ENCODE data around the gene RND1. TPM values are rescaled to one million over a fixed set of nuclear protein-coding genes. Genes with fewer than 3 reads are reported as not detected.

Gene RND1
- total RNA-seq, 2 donors from 2014 or later, result 0.29 to 0.32 TPM

DNA sequence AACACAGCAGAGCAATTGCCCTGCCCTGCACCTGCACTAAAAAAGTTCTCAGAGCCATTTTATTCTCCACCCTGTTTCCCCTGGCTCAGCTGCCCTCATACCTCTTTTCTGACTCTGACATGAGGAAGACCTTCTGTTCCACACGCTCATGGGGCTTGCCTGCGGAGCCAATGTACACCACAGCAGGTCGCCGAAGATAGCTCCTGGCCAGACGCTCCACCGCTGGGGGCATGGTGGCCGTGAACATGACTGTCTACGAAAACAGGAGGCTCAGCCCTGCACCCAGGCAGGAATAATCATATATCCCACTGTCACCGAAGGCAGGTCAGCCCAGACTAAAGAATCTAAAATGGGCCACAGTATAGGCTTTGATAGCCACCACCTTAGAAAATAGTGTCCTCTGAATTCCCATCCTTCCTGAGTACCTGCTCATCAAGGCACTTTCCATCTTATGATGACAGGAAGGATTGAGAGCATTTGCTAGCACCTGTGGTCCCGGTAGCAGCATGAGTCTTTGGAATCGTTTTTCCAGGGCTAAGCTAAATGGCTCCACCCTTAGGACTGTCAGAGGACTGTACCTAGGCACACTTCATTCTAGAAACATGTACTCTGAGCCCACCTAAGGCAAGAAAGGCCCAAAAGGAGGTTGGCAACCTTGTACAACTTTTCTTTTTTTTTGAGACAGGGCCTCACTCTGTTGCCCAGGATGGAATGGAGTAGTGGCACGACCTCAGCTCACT is 33.2 kb downstream of the RND1 start:
- intact Hi-C loops (cut with DNase I), result no loop called here
- DNase-seq (ENCODE audit: low spot score), result no peak

DNA sequence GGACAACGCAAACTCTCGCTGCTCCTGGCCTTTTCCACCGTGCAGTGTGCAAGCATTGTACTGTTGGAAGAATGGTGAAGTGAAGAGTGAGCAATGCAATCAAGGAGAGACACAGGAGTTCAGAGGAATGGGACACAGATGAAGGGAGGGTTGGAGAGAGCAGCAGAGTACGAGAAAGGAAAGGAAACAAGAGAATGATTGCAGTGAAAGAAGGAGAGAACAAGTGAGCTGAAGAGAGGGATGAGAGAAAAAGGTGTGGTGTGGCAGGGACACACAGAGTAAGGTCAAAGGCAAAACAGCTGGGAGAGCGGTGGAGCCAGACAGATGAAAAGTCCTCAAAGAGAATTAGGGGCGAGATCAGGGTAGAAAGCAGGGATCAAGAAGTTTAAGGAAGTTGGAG is 34.4 kb downstream of the RND1 start:
- no peak for DNase-seq (ENCODE audit: low spot score)
- intact Hi-C loops (cut with DNase I), result no loop called here

DNA sequence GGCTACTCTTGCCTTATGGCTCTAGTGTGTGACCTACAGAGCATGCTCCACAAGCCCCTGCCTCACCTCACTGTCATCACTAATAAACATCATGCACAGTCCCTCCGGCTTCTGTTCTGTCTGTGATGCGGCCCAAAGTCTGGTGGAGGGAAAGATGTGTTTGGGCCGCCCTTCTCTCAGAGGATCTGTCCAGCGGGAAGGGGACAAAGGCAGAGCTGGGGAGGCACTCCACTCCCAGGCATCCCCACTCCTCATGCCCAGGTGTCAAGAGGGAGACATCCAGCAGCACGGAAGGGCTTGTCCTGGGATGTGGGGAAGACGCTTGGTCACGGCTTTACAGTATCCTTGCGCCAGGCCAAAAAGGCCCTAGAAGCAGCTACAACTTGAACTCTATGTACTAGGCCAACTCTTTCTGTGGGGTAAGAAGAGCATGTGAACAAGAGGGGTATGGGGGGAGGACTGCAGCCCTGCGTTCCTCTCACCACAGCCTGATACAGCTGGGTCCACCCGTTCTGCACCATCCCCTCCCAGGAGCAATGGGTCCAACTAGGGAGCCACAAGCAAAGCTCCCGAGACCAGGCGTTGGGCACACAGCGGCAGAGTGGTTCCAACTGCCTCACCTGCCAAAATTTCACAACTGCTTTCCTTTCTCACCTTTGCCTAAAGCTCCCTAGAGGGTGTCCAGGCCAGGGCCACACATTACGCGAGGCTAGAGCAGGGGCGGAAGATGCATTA is 36.7 kb downstream of the RND1 start:
- intact Hi-C loops (cut with DNase I), result no loop called here
- DNase-seq (ENCODE audit: low spot score), result no peak

DNA sequence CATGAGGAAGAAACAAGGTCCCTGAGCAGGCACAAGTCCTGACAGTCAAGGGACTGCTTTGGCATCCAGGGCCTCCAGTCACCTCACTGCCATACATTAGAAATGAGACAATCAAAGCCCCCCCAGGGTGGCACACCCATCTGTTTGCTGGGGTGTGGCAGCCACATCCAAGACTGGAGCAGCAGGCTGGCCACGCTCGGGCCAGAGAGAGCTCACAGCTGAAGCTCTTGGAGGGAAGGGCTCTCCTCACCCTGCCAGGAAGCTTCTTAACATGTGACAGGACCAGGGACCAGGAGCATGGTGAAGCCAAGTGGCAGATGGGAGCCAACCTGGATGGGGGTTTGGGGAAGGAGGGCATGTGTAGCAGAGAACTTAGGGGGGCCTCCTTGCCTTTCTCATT is 37.4 kb downstream of the RND1 start:
- intact Hi-C loops (cut with DNase I), result no loop called here
- no peak for DNase-seq (ENCODE audit: low spot score)

DNA sequence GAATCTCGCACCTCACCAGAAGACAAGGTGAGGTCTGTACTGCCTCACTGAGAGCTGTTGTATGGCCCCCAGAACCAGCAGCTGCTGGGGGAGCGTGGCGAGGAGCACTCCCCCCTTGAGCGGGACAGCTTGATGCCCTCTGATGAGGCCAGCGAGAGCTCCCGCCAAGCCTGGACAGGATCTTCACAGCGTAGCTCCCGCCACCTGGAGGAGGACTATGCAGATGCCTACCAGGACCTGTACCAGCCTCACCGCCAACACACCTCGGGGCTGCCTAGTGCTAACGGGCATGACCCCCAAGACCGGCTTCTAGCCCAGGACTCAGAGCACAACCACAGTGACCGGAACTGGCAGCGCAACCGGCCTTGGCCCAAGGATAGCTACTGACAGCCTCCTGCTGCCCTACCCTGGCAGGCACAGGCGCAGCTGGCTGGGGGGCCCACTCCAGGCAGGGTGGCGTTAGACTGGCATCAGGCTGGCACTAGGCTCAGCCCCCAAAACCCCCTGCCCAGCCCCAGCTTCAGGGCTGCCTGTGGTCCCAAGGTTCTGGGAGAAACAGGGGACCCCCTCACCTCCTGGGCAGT is 38.1 kb downstream of the RND1 start:
- intact Hi-C loops (cut with DNase I), result no loop called here
- no peak for DNase-seq (ENCODE audit: low spot score)

DNA sequence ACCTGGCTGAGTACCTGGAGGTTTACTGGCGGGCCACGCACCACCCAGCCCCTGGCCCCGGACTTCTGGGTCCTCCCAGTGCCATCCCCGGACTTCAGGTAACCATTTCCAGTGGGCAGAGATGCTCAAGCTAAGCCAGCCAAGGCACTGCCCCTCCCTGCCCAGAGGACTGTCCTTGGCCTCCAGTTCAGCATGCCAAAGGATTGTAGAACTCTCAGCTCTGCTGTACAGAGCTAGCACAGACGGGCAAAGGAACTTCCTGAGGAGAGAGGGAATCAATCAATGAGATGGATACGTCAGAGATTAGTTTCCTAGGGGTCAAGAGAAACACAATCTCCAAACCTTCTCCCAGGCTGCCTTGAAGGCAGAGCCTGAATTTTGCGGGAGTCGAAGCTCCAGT is 38.6 kb downstream of the RND1 start:
- intact Hi-C loops (cut with DNase I), result no loop called here
- DNase-seq (ENCODE audit: low spot score), result no peak

DNA sequence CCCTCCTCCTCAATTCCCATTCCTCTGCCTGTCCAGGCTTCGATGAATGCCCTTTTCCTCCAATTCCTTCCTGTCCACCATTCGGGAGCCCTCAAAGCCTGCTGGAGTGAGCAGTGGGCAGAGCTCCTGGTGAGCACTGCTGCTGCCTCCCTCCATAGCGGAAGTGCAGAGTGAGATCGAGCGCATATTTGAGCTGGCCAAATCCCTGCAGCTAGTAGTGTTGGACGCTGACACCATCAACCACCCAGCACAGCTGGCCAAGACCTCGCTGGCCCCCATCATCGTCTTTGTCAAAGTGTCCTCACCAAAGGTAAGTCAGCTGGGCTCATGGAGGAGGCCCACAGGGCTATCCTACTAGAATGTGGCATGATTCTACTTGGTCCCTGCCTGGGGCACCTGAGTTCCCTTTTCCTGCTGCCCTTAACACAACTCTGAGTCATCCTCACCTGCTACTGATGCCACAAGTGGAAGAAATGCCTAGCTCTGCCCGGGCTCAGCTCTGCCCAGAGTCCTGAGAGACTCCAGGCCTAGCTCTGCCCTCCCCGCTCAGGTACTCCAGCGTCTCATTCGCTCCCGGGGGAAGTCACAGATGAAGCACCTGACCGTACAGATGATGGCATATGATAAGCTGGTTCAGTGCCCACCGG is 39.3 kb downstream of the RND1 start:
- DNase-seq (ENCODE audit: low spot score), result no peak
- intact Hi-C loops (cut with DNase I), result no loop called here

DNA sequence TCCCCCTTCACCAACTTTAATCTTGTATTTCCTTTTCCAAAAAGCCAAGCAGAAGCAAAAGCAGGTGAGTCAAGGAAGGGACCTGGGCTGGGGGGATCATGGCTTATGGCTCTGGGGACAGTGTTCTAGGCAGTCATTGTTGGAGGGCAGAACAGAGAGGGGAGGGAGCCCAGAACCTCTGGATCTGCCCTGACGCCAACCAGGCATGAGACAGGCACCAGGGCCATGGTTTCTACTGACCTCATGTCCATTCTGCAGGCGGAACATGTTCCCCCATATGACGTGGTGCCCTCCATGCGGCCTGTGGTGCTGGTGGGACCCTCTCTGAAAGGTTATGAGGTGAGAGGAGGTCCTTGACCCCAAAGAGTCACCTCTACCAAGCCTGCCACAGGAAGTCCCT is 40.8 kb downstream of the RND1 start:
- no peak for DNase-seq (ENCODE audit: low spot score)
- intact Hi-C loops (cut with DNase I), result no loop called here

DNA sequence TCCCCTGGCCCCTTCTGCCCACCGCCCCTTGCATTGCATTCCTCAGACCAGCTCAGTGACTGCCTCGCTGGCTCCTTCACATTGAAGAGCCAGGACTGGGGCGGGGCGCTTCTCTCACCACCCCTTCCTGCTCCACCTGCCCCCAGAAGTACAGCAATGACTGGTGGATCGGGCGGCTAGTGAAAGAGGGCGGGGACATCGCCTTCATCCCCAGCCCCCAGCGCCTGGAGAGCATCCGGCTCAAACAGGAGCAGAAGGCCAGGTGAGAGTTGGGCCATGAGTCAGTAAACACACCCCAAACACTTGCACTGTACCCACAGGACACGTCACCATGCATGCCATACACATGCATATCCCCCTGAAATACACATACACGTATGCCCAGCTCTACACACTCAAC is 41.6 kb downstream of the RND1 start:
- no peak for DNase-seq (ENCODE audit: low spot score)
- intact Hi-C loops (cut with DNase I), result no loop called here

DNA sequence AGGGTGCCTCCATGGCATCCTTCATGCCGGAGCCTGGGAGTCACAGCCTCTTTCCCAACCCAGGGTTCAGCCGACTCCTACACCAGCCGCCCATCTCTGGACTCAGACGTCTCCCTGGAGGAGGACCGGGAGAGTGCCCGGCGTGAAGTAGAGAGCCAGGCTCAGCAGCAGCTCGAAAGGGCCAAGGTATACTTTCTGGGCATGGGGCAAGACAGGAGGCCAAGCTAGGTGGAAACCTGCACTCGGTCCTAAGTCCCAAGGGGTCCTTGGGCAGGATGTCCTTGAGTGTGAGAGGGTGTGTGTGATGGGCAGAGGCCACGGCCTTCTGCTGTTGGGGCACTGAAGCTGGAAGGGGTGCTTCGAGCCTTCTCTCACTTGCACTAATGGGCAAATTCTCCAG is 42.4 kb downstream of the RND1 start:
- intact Hi-C loops (cut with DNase I), result no loop called here
- no peak for DNase-seq (ENCODE audit: low spot score)

DNA sequence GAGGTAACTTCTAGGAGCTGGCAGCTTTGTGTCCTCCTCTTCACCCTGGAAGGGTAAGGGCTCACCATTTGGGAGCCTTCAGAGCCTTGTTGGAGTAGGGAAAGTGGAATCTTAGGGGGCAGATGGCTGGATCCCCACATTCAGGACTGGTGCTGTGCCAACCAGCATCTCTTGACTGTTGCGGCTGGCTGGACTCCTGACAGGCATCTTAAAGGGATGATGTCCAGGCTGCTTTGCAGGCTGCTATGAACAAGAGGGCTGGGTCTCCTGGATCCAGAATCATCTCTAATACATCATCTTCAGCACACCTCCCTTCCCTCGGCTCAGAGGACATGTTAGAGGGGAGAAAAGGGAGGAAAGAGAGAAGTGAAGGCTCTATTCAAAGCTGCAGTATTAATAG is 43.0 kb downstream of the RND1 start:
- intact Hi-C loops (cut with DNase I), result no loop called here

DNA sequence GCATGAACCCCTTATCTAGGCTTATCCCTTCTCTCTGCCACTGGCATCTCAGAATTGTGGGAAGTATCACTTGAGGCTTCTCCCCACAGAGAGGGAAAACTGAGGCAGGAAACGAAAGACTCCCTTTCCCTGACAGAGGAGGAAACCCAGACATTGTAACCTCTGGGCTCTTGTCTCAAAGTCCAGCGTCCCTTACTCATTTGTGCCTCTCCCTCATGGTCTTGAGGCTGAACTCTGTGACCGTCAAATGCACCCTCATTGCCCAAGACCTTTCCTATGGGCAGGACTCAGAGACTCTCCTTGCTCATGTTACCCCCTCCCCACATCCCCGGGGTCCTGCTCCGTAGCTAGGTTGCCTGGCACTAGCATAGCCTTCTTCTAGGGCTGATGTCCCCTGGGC is 43.5 kb downstream of the RND1 start:
- DNase-seq (ENCODE audit: low spot score), result no peak
- intact Hi-C loops (cut with DNase I), result no loop called here

More for the DNA sequence above, 43.0 kb downstream of the RND1 start:
- no peak for DNase-seq (ENCODE audit: low spot score)

DNA sequence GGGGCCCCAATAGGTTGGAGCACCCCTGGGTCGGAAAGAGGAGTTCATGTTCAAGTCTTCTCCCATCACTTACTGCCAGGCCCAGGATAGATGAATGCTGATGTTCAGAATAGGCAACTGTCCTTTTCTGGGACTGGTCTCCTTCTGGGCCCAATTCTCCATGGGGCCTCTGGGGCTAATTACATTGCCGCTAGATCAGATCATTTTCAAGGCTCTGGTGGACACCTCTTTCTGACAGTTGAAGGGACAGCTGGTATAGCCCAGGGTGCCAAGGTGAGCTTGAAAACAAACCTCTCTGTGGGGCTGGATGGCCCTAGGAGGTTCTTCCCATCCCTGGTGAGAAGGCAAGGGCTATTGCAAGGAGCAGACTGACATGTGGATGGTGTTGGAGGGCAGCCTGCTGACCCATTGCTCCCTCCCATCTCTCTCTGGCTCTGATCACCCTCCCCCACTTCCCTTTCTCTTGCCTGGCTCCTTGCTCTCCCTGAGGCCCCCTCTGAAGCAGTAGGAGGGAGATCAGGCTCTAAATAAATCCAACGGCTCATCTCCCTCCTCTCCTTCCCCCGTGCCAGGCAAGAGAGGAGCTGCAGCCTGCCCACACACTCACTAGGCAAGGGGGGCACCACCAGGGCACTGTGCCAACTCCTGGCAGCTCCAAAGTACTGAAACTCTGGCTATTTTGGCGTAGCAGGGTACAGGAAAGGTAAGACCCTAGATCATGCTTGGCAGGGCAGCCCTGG is 45.5 kb downstream of the RND1 start:
- intact Hi-C loops (cut with DNase I), result no loop called here
- no peak for DNase-seq (ENCODE audit: low spot score)

DNA sequence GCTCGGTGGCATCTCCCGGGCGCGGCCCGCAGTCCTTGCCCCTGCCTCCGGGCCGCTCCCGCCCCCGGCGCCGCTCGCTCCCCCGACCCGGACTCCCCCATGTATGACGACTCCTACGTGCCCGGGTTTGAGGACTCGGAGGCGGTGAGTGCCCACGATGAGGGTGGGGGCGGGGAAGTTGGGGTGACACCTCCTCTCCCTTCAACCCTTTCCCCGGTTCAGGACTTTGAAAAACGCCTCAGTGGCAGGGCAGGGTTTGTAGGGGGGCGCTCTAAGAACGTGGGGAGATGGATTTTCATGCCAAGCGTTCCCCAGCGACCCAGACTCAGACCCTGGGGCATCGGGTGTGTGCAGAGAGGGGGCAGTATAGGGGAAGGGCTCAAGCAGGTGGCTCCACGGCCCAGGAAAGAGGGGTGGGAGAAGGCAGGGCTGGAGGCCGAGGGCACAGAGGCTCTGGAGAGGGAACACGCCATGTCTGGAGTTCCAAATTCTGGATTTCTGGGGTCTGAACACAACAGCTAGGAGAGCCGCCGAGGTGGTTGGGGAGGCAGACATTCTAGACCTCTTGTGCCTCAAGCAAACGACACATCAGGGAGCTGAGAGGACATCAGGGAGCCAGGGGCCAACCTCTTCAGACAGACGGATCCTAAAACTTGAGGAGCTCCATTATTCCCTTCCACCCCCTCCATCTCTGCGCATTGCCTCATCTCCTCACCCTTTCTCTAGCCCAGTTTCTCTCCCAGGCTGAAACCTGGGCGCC is 46.7 kb downstream of the RND1 start:
- no peak for DNase-seq (ENCODE audit: low spot score)
- intact Hi-C loops (cut with DNase I), result no loop called here

DNA sequence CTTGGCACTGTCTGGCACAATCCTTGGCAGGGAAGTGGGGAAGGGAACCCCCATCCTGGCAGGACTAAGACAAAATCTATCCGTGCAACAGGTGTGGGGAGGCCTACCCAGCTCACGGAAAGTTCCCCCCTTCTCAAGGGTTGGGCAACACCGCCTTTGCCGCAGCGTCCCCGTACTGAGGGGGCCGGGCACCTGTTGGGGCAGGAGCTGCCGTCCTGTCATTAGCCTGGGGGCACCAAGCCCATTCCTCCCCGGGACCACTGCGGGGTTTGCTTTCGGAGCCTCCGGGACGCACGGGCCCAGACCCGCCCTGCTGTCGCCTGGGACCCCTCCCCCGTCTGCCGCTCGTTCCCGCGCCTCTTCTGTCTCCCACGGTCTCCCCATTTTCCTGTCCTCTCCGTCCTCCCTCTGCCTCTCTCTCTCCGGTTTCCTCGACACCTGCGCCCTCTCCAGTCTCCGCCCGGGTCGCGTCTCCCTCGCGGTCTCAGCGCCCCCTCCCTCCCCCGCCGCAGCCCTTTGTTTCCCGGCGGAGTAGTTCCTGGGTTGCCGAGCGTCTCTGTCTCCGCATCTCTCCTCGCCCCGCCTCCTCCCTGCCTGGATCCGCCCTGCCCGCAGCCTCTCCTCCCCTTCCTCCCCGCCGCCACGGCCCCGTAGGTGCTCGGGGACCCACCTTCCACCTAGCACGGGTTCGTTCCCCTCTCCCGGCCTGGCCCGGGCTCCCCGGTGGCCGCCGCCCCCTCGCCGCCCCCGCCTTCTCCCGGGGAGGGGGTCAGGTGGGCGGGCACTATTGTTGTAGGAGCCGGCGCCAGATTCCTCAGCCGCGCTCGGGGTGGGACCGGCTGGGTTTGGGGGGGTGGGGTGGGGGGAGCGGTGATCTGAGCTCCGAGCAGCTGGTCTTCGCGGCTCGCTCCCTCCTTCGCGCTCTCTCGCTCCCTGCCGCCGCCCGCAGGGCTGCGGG is 47.5 kb downstream of the RND1 start, which contains the start of gene CACNB3:
CACNB3 (plus strand) TSS at position 624 of the 958 bp plus-strand sequence. CDS start 434 bp downstream, outside the sequence.
- DNase-seq (ENCODE audit: low spot score), result peak; percentile 90

DNA sequence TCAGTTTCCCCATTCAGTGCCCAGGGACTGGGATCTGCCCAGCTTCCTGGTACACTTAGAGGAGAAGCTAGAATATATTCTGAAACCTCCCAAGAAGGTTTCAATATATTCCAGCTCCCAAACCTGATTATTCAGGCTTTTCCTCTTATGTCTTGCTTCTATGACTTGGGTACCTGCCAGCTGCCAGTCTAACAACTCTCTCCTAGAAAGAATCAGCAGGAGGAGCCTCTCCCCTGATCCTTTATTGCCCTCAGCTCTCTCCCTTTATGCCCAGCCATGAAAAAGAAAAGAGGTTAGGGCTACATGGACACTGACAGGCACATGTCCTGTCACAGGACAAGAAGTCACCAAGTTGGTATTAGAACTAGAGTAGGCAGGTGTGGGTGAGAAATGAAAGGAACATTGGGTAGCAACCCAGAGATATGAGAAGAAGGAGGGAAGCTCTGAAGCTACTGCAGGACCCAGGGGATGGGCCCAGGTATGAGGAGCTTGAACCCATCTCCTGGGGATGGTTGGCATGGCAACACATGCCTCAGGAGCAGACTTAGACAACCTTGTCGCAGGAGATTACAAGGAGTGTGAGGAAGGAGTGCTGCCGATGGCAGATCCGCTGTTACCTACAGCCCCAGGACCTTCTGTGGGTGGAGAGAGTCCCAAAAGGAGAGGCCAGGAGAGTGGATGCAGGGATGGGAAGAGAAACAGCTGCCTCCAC is 49.4 kb downstream of the RND1 start:
- intact Hi-C loops (cut with DNase I), result no loop called here

More for the DNA sequence above, 47.5 kb downstream of the RND1 start, which contains the start of gene CACNB3:
- intact Hi-C loops (cut with DNase I), result no loop called here

More for the DNA sequence above, 49.4 kb downstream of the RND1 start:
- no peak for DNase-seq (ENCODE audit: low spot score)
